Stimulated activated CD8-positive, alpha-beta memory T cell treated with anti-CD3 and anti-CD28 coated beads, Interleukin-15, amount 100 ng/mL, for 4 hours (primary cell): ENCODE results near the gene KSR1.
"Not testable (repeated sequence)": the region's sequence is repeated elsewhere in the genome, so short reads cannot be mapped to it uniquely, and the experiment has no call there.

Experiments used
- DNase-seq, 2 donors: peaks; one replicate each; pipeline ENCODE4 v3.0.0-alpha.2; 2020; ENCODE audit warnings: low read depth in 2 of 2

KSR1 gene

GRCh38 chr17:27609611-27610303 is 153.5 kb downstream of the KSR1 start:
- DNase-seq: no peak

GRCh38 chr17:27610304-27610677 is 154.0 kb downstream of the KSR1 start:
- DNase-seq: no peak

- no peak for DNase-seq
Measured at GRCh38 chr17:27612160-27612770, 156.0 kb downstream of the KSR1 start.

GRCh38 chr17:27613433-27613832 is 157.2 kb downstream of the KSR1 start:
- no peak for DNase-seq

GRCh38 chr17:27615121-27615520 is 158.9 kb downstream of the KSR1 start:
- no peak for DNase-seq

- no peak for DNase-seq
Measured at GRCh38 chr17:27616414-27616813, 160.2 kb downstream of the KSR1 start.

GRCh38 chr17:27618417-27618816 is 162.2 kb downstream of the KSR1 start:
- no peak for DNase-seq

GRCh38 chr17:27620721-27621120 is 164.5 kb downstream of the KSR1 start:
- DNase-seq: no peak

GRCh38 chr17:27621536-27621935 is 165.3 kb downstream of the KSR1 start:
- DNase-seq: no peak

GRCh38 chr17:27621942-27622559 is 165.8 kb downstream of the KSR1 start:
- DNase-seq: no peak

- DNase-seq: no peak
Measured at GRCh38 chr17:27622986-27623385, 166.7 kb downstream of the KSR1 start.

GRCh38 chr17:27623614-27624013 is 167.4 kb downstream of the KSR1 start:
- DNase-seq: no peak

GRCh38 chr17:27624539-27624938 is 168.3 kb downstream of the KSR1 start:
- no peak for DNase-seq

- DNase-seq: no peak
Measured at GRCh38 chr17:27625856-27626255, 169.6 kb downstream of the KSR1 start.

GRCh38 chr17:27627514-27627913 is 171.3 kb downstream of the KSR1 start:
- DNase-seq: no peak

- DNase-seq: no peak
Measured at GRCh38 chr17:27628376-27628775, 172.1 kb downstream of the KSR1 start.

- DNase-seq: not testable (repeated sequence)
Measured at GRCh38 chr17:27629260-27629659, 173.0 kb downstream of the KSR1 start.

- no peak for DNase-seq
Measured at GRCh38 chr17:27630607-27631410, 174.6 kb downstream of the KSR1 start, which contains the start of gene LGALS9. Gene LGALS9, plus strand, starts transcription at chr17:27631188. Its CDS starts 78 bp downstream, at chr17:27631266.

- no peak for DNase-seq
Measured at GRCh38 chr17:27631411-27631760, 175.1 kb downstream of the KSR1 start.

GRCh38 chr17:27631897-27632725 is 175.9 kb downstream of the KSR1 start:
- DNase-seq: no peak

- not testable (repeated sequence) for DNase-seq
Measured at GRCh38 chr17:27632766-27633165, 176.5 kb downstream of the KSR1 start.
